Neuron (in vitro differentiated cells): ENCODE results near the gene ATG7.

ENCODE experiments used
- H2AFZ ChIP-seq: one replicate; pipeline ENCODE4 v1.6.1; 2013; ENCODE audit warnings: low read depth, mild to moderate bottlenecking, inconsistent platforms, low read length, moderate library complexity
- H3K27me3 ChIP-seq: one replicate; pipeline ENCODE4 v1.6.1; 2013; ENCODE audit warnings: low read length; ENCODE audit not compliant: insufficient read depth
- H3K36me3 ChIP-seq: one replicate; pipeline ENCODE4 v1.6.1; 2013; ENCODE audit warnings: low read length; ENCODE audit not compliant: insufficient read depth
- H3K4me1 ChIP-seq: one replicate; pipeline ENCODE4 v1.6.1; 2013; ENCODE audit warnings: low read length; ENCODE audit not compliant: insufficient read depth
- H3K4me3 ChIP-seq: 2 replicates; pipeline ENCODE4 v1.5.1; 2013; ENCODE audit warnings: mild to moderate bottlenecking, low read length, moderate library complexity
- H3K9me3 ChIP-seq: one replicate; pipeline ENCODE4 v1.6.1; 2013; ENCODE audit warnings: low read length

The ATG7 gene

DNA sequence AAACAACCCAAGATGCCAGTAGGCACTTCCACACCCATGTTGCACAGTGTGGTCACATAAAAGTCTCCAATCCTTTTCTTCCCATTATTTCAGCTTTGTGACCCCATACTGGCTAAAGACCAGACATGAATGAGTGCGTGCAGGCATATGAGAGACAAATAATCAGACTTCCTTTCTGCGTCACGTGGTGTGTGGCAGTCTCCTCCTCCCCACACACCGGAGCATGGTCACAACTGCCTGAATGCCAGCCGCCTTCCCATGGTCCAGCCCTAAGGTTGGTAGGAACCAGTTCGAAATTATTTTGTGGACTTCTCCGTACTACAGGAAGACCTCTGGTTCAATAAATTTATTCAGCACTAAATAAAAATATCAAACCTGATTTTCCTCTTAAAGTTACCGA is 306.0 kb downstream of the ATG7 start:
- Histone ChIP-seq H3K36me3 (peaks cover 3% of the 10 kb centered on the region), H3K27me3 (no peaks in the 10 kb centered on the region), H2AFZ (no peak overlapping the region), H3K4me1 (peaks cover 23% of the 10 kb centered on the region), H3K4me3 (no peak overlapping the region), H3K9me3 (no peaks in the 10 kb centered on the region)

DNA sequence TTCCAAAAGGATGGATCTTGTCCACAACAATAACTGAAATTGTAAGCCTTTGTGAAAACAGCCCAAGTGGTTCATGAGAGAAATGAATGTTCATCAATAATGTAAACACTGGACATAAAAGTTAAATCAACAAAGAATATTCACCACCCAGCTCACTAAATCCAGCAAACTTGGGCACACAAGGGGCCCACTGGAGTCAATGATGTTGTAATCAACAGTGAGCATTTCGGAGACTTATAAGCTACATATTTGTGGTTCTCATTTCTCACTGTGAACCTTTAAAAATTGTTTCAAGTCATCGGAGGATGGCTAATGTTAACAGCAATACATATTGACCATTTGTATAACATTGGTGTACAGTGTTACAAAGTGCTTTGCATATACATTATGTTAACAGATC is 308.4 kb downstream of the ATG7 start:
- Histone ChIP-seq H3K4me3 (no peak overlapping the region), H3K36me3 (peaks cover 3% of the 10 kb centered on the region)

DNA sequence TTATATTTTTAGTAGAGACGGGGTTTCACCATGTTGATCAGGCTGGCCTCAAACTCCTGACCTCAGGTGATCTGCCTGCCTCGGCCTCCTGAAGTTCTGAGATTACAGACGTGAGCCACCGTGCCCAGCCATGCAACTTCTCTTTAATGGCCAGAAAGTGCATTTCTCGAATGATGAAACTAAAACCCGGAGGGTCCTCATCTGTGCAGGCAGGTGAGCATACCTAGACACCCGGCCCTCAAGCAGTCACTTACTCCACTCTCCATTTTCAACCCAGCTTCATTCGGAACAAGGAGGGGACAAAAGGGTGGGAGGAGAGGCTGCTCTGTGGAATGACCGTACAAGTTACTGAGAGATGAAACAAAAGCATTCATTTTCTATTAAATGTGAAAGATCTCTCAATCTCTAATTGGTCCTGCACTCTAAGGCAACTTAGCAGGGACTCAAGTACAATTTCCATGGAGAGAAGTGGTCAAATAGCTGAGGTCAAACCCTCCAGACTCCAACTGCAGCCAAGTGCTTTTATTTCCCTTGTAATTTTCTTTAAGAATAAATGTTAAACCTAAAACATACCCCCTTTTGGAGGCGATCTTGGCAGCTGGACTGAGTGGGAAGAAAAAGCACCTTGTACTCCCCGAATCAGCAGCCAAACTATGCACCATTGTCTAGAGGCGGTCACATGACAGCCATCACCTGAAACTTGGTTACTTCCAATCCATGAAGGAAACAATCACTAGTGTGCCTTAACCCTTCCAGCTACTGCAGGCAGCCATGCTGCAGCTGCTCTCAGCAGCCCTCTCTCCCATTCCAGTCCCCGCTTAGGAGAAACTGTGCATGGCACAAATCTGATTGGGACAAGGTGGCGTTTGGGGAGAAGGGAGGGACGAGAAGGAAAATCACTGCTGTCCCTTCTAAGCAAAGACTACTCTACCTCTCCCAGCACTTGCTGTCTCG is 309.3 kb downstream of the ATG7 start:
- Histone ChIP-seq H3K9me3 (no peaks in the 10 kb centered on the region), H3K27me3 (no peaks in the 10 kb centered on the region), H2AFZ (no peak overlapping the region), H3K4me1 (peaks cover 37% of the 10 kb centered on the region), H3K4me3 (peak overlapping the region; percentile 46), H3K36me3 (peaks cover 5% of the 10 kb centered on the region)

More for the DNA sequence above, 308.4 kb downstream of the ATG7 start:
- H2AFZ ChIP-seq = no peak overlapping the region
- H3K4me1 ChIP-seq = peaks cover 35% of the 10 kb centered on the region
- H3K9me3 ChIP-seq = no peaks in the 10 kb centered on the region
- no peaks in the 10 kb centered on the region for H3K27me3 ChIP-seq

DNA sequence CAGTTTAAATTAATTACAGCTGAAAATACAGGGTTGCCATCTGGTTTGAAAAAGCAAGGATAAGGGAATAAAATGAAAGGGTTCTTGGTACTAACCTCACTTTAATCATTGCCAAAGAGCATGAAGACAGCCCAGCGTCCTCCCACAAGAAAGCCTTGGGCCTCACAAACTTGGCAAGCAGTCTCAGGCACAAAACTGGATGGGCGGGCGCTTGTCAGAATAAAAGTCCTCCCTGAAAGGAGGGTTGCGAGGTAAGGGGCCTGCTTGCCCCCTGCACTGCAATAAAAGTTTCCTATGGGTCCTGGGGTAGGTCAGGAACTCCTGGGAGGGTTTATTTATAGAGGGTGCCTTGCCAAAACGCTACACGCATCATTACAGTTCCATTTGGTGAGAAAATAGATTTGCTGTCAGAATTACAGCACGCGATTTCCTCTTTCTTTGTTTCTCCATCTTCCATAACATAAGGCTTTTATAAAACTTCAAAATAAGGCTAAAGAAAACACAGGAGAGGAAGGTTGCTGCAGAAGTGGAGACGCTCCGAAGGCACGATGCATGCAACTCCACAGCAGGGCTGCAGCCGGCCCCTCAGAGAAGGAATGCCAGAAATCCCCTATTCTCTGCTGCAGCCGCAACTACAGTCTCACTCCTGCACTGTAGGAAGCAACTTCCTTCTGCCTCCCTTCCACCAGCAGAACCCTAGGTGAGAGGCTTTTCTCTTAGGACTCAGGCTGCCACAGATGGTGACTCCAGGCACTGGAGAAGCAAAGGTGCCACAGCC is 310.2 kb downstream of the ATG7 start:
- H2AFZ ChIP-seq = no peak overlapping the region
- peak overlapping the region; percentile 46 for H3K4me3 ChIP-seq
- no peaks in the 10 kb centered on the region for H3K27me3 ChIP-seq
- peaks cover 37% of the 10 kb centered on the region for H3K4me1 ChIP-seq
- peaks cover 13% of the 10 kb centered on the region for H3K36me3 ChIP-seq
- H3K9me3 ChIP-seq = no peaks in the 10 kb centered on the region

DNA sequence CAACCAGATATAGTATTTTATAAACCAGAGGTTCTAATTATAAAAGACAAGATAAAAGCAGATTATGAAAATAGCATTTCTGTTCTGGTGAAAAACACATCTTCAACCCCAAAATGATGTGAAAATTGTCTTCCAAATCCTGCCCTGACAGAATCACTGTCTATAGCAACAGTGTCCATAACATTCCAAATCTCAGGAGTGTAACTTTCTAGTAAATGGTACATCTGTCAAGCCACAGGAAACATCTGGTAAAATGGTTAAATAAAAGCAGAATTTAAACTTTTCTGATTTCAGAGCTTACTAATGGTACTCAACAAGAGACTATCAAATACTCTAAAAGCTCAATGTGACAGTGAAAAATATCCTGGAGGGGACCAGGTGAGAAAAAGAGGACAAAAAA is 311.0 kb downstream of the ATG7 start:
- no peak overlapping the region for H3K4me3 ChIP-seq

DNA sequence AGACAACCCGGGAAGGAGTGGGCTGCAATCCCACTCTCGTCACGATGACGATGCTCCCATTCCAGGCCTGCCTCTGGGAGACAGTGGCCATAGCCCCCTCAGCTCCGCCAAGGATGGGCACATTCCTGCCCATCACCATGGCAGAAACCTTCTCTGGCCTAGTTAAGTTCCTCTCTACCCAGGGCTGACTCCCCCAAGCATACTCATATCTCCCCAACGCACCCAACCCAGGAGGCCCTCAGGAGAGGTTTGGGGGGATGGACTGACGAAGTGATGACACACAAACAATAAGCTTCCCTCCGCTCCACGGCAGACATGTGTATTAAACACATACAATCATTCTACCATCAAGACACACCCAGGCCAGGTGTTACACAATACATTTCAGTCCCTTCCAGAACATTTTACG is 311.4 kb downstream of the ATG7 start:
- peaks cover 35% of the 10 kb centered on the region for H3K4me1 ChIP-seq
- peaks cover 16% of the 10 kb centered on the region for H3K36me3 ChIP-seq
- no peak overlapping the region for H2AFZ ChIP-seq
- H3K4me3 ChIP-seq = no peak overlapping the region
- peaks cover 2% of the 10 kb centered on the region for H3K9me3 ChIP-seq
- no peaks in the 10 kb centered on the region for H3K27me3 ChIP-seq

More for the DNA sequence above, 311.0 kb downstream of the ATG7 start:
- no peak overlapping the region for H2AFZ ChIP-seq
- H3K36me3 ChIP-seq = peaks cover 16% of the 10 kb centered on the region
- H3K9me3 ChIP-seq = peaks cover 2% of the 10 kb centered on the region
- H3K4me1 ChIP-seq = peaks cover 35% of the 10 kb centered on the region
- H3K27me3 ChIP-seq = no peaks in the 10 kb centered on the region

DNA sequence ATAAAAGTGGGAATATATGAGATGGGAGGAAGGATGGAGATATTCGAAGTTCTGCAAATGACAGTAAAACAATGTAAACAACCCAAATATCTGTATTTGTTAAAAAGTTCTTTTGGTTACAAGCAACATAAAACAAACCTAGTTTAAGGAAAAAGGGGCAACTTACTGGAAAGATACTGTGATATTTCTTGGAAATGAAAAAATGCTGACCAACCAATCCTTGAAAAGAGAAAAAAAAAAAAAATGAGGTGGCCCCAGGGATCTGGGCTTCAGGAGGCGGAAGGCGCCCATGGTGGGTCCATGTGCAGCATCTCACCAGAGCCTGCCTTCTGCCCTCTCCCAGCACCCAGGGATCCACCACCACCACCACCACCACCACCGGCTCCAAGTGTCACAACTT is 312.4 kb downstream of the ATG7 start:
- H2AFZ ChIP-seq = no peak overlapping the region
- H3K4me1 ChIP-seq = peaks cover 37% of the 10 kb centered on the region
- H3K9me3 ChIP-seq = peaks cover 2% of the 10 kb centered on the region
- H3K36me3 ChIP-seq = peaks cover 16% of the 10 kb centered on the region
- no peak overlapping the region for H3K4me3 ChIP-seq
- H3K27me3 ChIP-seq = no peaks in the 10 kb centered on the region

DNA sequence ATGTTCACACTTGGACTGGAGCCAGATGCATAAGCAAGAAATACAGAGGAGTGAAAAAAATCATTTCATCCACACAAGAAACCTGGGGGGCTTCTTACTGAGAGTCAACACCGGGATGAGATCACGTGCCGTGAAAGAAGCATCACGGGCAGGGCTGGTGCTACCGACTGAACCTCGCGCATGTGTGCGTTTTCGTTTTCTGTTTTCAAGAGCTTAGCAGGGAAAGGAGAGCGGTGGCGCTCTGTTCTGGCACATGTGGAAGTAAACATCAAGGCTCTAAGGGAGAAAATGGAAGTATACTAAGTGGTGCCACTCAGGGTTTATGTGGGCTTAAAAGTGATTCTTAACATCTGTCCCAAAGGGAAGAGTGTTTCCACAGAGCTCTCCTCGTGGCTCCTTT is 315.6 kb downstream of the ATG7 start:
- H3K36me3 ChIP-seq = peaks cover 14% of the 10 kb centered on the region
- H2AFZ ChIP-seq = no peak overlapping the region
- H3K9me3 ChIP-seq = peaks cover 2% of the 10 kb centered on the region
- H3K4me3 ChIP-seq = no peak overlapping the region
- peaks cover 51% of the 10 kb centered on the region for H3K4me1 ChIP-seq
- H3K27me3 ChIP-seq = no peaks in the 10 kb centered on the region

DNA sequence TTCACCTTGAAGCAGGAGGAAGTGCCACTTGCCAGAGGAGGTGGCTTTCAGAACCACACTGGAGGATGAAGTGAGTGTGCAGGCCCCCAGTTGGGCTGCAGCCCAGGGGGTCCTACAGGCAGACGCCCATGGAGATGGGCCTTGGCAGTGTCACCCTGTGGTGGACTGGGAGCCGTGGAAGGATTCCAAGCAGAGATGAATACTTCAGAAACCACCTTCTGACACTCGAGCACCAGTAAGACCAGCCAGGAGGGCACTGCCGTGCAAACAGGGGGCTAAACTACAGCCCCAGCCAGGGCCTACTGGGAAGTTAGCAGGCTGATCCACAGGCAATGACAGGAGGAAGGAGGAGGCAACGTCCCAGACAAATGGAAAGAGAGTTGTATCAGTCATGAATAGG is 316.1 kb downstream of the ATG7 start:
- no peak overlapping the region for H3K4me3 ChIP-seq
- H2AFZ ChIP-seq = no peak overlapping the region
- H3K36me3 ChIP-seq = peaks cover 14% of the 10 kb centered on the region
- H3K9me3 ChIP-seq = peaks cover 2% of the 10 kb centered on the region
- H3K27me3 ChIP-seq = no peaks in the 10 kb centered on the region
- peaks cover 51% of the 10 kb centered on the region for H3K4me1 ChIP-seq

DNA sequence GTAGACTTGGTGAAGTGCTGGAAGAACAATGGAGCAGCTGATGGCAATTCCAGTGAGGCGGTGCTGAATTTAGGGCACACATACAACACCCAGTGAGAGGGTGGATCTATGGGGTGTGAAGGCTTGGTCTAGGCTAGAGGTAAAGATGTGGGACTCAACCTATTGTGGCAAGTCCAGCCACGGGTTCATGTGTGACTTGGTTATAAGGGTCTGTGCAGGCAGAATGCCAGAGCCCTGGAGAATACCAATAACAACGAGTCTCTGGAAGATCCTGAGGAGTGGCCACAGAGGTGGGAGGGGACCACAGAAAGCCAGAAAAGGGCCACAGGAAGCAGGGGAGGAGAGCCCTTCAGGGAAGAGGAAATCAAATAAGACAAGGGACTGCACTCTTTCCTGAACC is 316.6 kb downstream of the ATG7 start:
- no peaks in the 10 kb centered on the region for H3K27me3 ChIP-seq
- no peak overlapping the region for H3K4me3 ChIP-seq
- H3K9me3 ChIP-seq = peaks cover 2% of the 10 kb centered on the region
- H2AFZ ChIP-seq = no peak overlapping the region
- H3K4me1 ChIP-seq = peaks cover 51% of the 10 kb centered on the region
- H3K36me3 ChIP-seq = peaks cover 14% of the 10 kb centered on the region

DNA sequence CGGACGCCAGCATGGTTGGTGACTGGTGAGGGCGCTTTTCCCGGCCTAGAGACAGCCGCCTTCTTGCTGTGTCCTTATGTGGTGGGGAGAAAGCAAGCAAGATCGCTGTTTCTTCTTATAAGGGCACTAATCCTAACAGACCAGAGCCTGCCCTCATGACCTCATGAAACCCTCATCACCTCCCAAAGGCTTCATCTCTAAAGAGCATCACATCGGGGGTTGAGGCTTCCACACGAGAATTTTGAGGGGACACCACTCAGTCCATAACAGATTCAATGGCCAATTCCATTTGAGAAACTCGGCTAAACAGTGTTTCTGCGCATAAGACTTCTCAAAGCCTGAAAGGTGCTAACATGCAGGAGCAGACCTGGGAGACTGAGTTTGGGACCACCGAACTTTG is 317.5 kb downstream of the ATG7 start:
- Histone ChIP-seq H3K9me3 (peaks cover 2% of the 10 kb centered on the region), H3K27me3 (no peaks in the 10 kb centered on the region), H3K4me3 (no peak overlapping the region), H3K4me1 (peaks cover 53% of the 10 kb centered on the region), H2AFZ (no peak overlapping the region), H3K36me3 (peaks cover 14% of the 10 kb centered on the region)

DNA sequence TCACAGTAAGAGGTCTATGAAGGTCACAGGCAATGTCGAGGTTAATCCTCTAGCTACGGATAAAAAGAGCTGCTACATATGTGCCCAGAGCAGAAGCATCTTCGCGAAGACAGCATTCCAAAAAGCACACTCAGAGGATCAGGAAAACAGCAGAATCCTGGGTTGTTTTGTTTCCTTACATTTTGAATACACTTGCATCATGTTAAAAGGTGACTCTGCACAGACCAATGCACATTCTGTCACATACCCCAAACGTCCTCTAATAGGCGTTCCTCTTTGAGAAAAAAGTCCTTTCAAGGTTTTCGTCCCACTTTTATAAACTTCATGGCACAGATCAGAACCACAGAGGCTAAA is 318.8 kb downstream of the ATG7 start:
- peaks cover 49% of the 10 kb centered on the region for H3K4me1 ChIP-seq
- peak overlapping the region; percentile 24 for H3K4me3 ChIP-seq

More for the DNA sequence above, 318.8 kb downstream of the ATG7 start:
- peaks cover 2% of the 10 kb centered on the region for H3K9me3 ChIP-seq
- peaks cover 14% of the 10 kb centered on the region for H3K36me3 ChIP-seq
- no peaks in the 10 kb centered on the region for H3K27me3 ChIP-seq
- no peak overlapping the region for H2AFZ ChIP-seq
